IPS DF 6.9 (cell line): Measurements from ENCODE around the gene HIRA.

Source experiments
- DNase-seq: peaks from one replicate; pipeline ENCODE4 v3.0.0-alpha.2; 2013; ENCODE audit warnings: low read depth, low spot score
- H3K27ac ChIP-seq: one replicate; pipeline ENCODE4 v1.5.1; 2013; ENCODE audit warnings: low read length, control low read depth
- H3K27me3 ChIP-seq: 2 replicates; pipeline ENCODE4 v1.6.1; 2013; ENCODE audit warnings: mild to moderate bottlenecking, low read length; ENCODE audit not compliant: control insufficient read depth, insufficient read depth
- H3K36me3 ChIP-seq: 2 replicates; pipeline ENCODE4 v1.6.1; 2013; ENCODE audit warnings: low read length; ENCODE audit not compliant: control insufficient read depth, insufficient read depth
- H3K4me1 ChIP-seq: 2 replicates; pipeline ENCODE4 v1.6.1; 2013; ENCODE audit warnings: low read length; ENCODE audit not compliant: control insufficient read depth, insufficient read depth
- H3K4me3 ChIP-seq: 2 replicates; pipeline ENCODE4 v1.5.1; 2013; ENCODE audit warnings: mild to moderate bottlenecking, low read length
- H3K9me3 ChIP-seq: 2 replicates; pipeline ENCODE4 v1.6.1; 2013; ENCODE audit warnings: low read length, inconsistent platforms; ENCODE audit not compliant: control insufficient read depth, insufficient read depth
- WGBS: extraction: QIAGEN DNeasy Blood & Tissue Kit; methylation state at CpG from one replicate; pipeline ENCODE4 v1.1.7; 2013; ENCODE audit warnings: mixed read lengths, missing lambda C conversion rate; ENCODE audit not compliant: insufficient read length, insufficient coverage; 5-methylcytosine and 5-hydroxymethylcytosine counted together

The HIRA gene

GRCh38 chr22:19407649-19408606, 23.6 kb downstream of the HIRA start:
- H3K9me3 ChIP-seq, result no peaks in the 10 kb centered on the region
- DNase-seq, result no peak
- no peak overlapping the region for H3K27ac ChIP-seq
- no peak overlapping the region for H3K4me3 ChIP-seq
- H3K36me3 ChIP-seq, result peaks cover 13% of the 10 kb centered on the region
- WGBS, result no CpG with 5 or more reads among the region's 16 CpGs
- no peaks in the 10 kb centered on the region for H3K4me1 ChIP-seq
- no peaks in the 10 kb centered on the region for H3K27me3 ChIP-seq

GRCh38 chr22:19406846-19407245, 24.7 kb downstream of the HIRA start:
- peaks cover 13% of the 10 kb centered on the region for H3K36me3 ChIP-seq

GRCh38 chr22:19406281-19406811, 25.2 kb downstream of the HIRA start:
- Histone ChIP-seq H3K4me3 (no peak overlapping the region), H3K4me1 (no peaks in the 10 kb centered on the region), H3K27ac (no peak overlapping the region), H3K9me3 (no peaks in the 10 kb centered on the region), H3K36me3 (peaks cover 13% of the 10 kb centered on the region), H3K27me3 (no peaks in the 10 kb centered on the region)
- no CpG with 5 or more reads among the region's 3 CpGs for WGBS
- no peak for DNase-seq

More at GRCh38 chr22:19406846-19407245, 24.7 kb downstream of the HIRA start:
- Histone ChIP-seq H3K27me3 (no peaks in the 10 kb centered on the region), H3K9me3 (no peaks in the 10 kb centered on the region), H3K27ac (no peak overlapping the region), H3K4me1 (no peaks in the 10 kb centered on the region), H3K4me3 (no peak overlapping the region)
- no CpG with 5 or more reads among the region's 4 CpGs for WGBS
- no peak for DNase-seq

- WGBS, result no CpG with 5 or more reads among the region's 8 CpGs
- no peak overlapping the region for H3K4me3 ChIP-seq
- H3K27me3 ChIP-seq, result no peaks in the 10 kb centered on the region
- H3K9me3 ChIP-seq, result no peaks in the 10 kb centered on the region
- peaks cover 13% of the 10 kb centered on the region for H3K36me3 ChIP-seq
- H3K27ac ChIP-seq, result no peak overlapping the region
- no peak for DNase-seq
- H3K4me1 ChIP-seq, result no peaks in the 10 kb centered on the region
Observed at GRCh38 chr22:19405652-19406051, 25.9 kb downstream of the HIRA start.

- no peak for DNase-seq
- peaks cover 13% of the 10 kb centered on the region for H3K36me3 ChIP-seq
Observed at GRCh38 chr22:19405133-19405532, 26.4 kb downstream of the HIRA start.

GRCh38 chr22:19404676-19405075, 26.9 kb downstream of the HIRA start:
- DNase-seq, result no peak
- H3K27me3 ChIP-seq, result no peaks in the 10 kb centered on the region
- H3K9me3 ChIP-seq, result no peaks in the 10 kb centered on the region
- no peak overlapping the region for H3K27ac ChIP-seq
- H3K36me3 ChIP-seq, result peaks cover 13% of the 10 kb centered on the region
- no peaks in the 10 kb centered on the region for H3K4me1 ChIP-seq
- H3K4me3 ChIP-seq, result no peak overlapping the region
- no CpG with 5 or more reads among the region's 3 CpGs for WGBS

More at GRCh38 chr22:19405133-19405532, 26.4 kb downstream of the HIRA start:
- WGBS, result no CpG with 5 or more reads among the region's 4 CpGs
- H3K4me3 ChIP-seq, result no peak overlapping the region
- H3K27me3 ChIP-seq, result no peaks in the 10 kb centered on the region
- H3K4me1 ChIP-seq, result no peaks in the 10 kb centered on the region
- no peaks in the 10 kb centered on the region for H3K9me3 ChIP-seq
- H3K27ac ChIP-seq, result no peak overlapping the region

GRCh38 chr22:19402642-19403191, 28.8 kb downstream of the HIRA start:
- no peaks in the 10 kb centered on the region for H3K4me1 ChIP-seq
- no peak for DNase-seq
- H3K9me3 ChIP-seq, result no peaks in the 10 kb centered on the region
- no CpG with 5 or more reads among the region's 4 CpGs for WGBS
- peaks cover 15% of the 10 kb centered on the region for H3K36me3 ChIP-seq
- H3K27ac ChIP-seq, result no peak overlapping the region
- H3K27me3 ChIP-seq, result no peaks in the 10 kb centered on the region
- no peak overlapping the region for H3K4me3 ChIP-seq

GRCh38 chr22:19401483-19401882, 30.1 kb downstream of the HIRA start:
- no peak for DNase-seq
- no peaks in the 10 kb centered on the region for H3K9me3 ChIP-seq
- peaks cover 22% of the 10 kb centered on the region for H3K36me3 ChIP-seq
- no peaks in the 10 kb centered on the region for H3K4me1 ChIP-seq
- no peaks in the 10 kb centered on the region for H3K27me3 ChIP-seq
- H3K4me3 ChIP-seq, result no peak overlapping the region
- WGBS, result no CpG with 5 or more reads among the region's 4 CpGs
- no peak overlapping the region for H3K27ac ChIP-seq

- WGBS, result no CpG with 5 or more reads among the region's 6 CpGs
- no peak overlapping the region for H3K27ac ChIP-seq
- H3K27me3 ChIP-seq, result no peaks in the 10 kb centered on the region
- no peaks in the 10 kb centered on the region for H3K4me1 ChIP-seq
- no peaks in the 10 kb centered on the region for H3K9me3 ChIP-seq
- peaks cover 22% of the 10 kb centered on the region for H3K36me3 ChIP-seq
- H3K4me3 ChIP-seq, result no peak overlapping the region
- no peak for DNase-seq
Observed at GRCh38 chr22:19400881-19401280, 30.7 kb downstream of the HIRA start.

GRCh38 chr22:19398652-19399051, 32.9 kb downstream of the HIRA start:
- WGBS, result no CpG with 5 or more reads among the region's 2 CpGs
- H3K4me3 ChIP-seq, result no peak overlapping the region
- H3K36me3 ChIP-seq, result peaks cover 28% of the 10 kb centered on the region
- no peak for DNase-seq
- no peaks in the 10 kb centered on the region for H3K4me1 ChIP-seq
- no peaks in the 10 kb centered on the region for H3K9me3 ChIP-seq
- no peaks in the 10 kb centered on the region for H3K27me3 ChIP-seq
- H3K27ac ChIP-seq, result no peak overlapping the region
